Renal cortical epithelial cell (primary cell): ENCODE results near the gene CDC27. TPM values are rescaled to one million over a fixed set of nuclear protein-coding genes. Genes with fewer than 3 reads are reported as not detected.
"Not testable (repeated sequence)": the region's sequence is repeated elsewhere in the genome, so short reads cannot be mapped to it uniquely, and the experiment has no call there.

ENCODE experiments used
- DNase-seq: peaks from one replicate; pipeline ENCODE4 v3.0.0-alpha.2; 2011; ENCODE audit warnings: low read depth
- total RNA-seq: library from RNA; depleted of rRNA; stranded (reverse); fragments of >200 nt; gene quantifications from 2 replicates; pipeline ENCODE4 v1.2.3, GENCODE V29; 2014

The CDC27 gene
- total RNA-seq, 1 donor from 2014 or later, result 137 TPM

GRCh38 chr17:47072886-47073285, 116.2 kb downstream of the CDC27 start:
- no peak for DNase-seq

- DNase-seq, result not testable (repeated sequence)
Measured at GRCh38 chr17:47071171-47071570, 117.9 kb downstream of the CDC27 start.

DNA sequence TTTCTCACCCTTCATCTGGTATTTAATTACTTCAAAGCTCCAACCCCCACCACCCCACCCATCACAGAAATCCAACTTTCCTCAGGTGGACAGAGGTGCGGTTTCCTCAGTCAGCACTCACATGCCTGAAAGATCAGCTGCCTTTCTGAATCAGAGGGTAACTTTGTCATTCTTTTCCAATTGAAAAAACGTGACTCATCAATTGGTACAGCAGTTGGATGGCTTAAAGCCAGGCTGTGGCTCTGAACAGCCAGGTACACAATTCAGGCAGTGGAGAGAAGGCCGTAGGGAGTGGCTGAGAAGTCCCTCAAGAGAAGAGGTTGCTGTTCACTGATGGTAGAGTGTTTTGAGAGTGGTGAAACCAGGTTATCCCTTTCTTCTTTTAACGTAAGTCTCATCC, 118.8 kb downstream of the CDC27 start:
- DNase-seq, result peak; percentile 95

Other genes starting within 250 kb of the CDC27 start
- not detected in 2 replicates for gene RPRML, start 210.0 kb downstream of the CDC27 start, total RNA-seq
- gene MYL4, start 20.1 kb upstream of the CDC27 start, total RNA-seq, result 0.15 TPM in 1 of 2 replicates, not detected in the other
- gene ITGB3, start 64.5 kb upstream of the CDC27 start, total RNA-seq, result 506 and 529 TPM in 2 replicates
- gene EFCAB13, start 134.7 kb upstream of the CDC27 start, total RNA-seq, result 13.7 and 88.4 TPM in 2 replicates